GM12875 (cell line): Measurements from ENCODE around the gene RLF.

Experiments used
- H3K4me3 ChIP-seq: one replicate; pipeline ENCODE4 v1.5.1; 2011; ENCODE audit warnings: low read depth, low read length, control low read depth
- CTCF ChIP-seq: IDR thresholded peaks from 2 replicates; pipeline ENCODE4 v1.5.1; 2011; ENCODE audit warnings: low read depth, mild to moderate bottlenecking, control low read depth, inconsistent platforms, low read length, moderate library complexity, borderline replicate concordance; ENCODE audit not compliant: insufficient read depth

The RLF gene

GRCh38 chr1:40151457-40152079 is 9.6 kb upstream of the RLF start:
- H3K4me3 ChIP-seq, result no peak overlapping the region
- no peak for TF ChIP-seq CTCF

DNA sequence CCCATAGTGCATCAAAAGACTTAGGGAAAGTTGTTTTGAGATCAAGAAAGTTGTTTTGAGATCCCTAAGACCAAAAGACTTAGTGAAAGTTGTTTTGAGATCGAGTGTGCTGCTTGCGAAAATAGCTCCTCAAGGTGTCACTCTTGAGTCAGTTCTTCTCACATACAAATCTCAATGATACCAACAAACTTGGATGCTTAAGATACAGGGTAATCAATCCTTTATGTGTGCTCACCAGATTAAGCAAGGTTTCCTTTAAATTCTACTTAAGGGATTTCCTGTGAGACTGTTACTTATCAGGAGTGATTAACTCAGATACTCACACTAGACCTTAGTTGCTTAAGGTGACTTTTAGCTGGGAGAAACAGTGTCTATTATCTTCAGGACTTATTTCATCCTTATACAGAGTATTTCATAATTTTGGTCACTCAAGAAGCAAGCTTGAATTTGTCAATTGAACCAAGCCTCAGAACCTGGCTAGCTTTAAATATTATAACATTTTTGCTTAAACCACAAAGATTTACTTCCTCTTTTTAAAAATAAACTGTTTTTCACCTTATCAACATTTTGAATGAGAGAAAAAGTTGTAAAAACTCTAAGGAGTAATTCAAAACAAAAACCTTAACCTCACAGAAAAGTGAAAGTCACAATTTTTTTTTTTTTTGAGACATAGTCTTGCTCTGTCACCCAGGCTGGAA is 8.0 kb upstream of the RLF start:
- H3K4me3 ChIP-seq, result peak overlapping the region; percentile 16
- peak; percentile 57 for TF ChIP-seq CTCF

DNA sequence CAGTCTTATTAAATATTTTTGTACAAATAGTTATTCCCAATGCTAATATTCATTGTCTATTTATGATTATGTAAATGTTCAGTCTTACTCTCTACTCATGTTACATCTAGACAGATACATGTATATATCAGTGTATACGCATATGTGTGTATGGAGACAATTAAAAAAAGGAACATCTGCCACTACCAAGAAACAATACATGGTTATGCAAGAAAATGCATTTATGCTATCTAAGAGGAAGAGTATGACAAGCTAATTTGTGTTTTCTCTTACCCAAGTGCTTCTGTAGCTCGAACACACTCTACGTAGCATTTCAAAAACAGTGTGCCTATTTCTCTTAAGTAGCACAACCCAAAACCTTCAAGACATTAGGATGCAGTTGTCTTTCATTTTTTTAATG is 6.1 kb upstream of the RLF start:
- TF ChIP-seq CTCF, result no peak

DNA sequence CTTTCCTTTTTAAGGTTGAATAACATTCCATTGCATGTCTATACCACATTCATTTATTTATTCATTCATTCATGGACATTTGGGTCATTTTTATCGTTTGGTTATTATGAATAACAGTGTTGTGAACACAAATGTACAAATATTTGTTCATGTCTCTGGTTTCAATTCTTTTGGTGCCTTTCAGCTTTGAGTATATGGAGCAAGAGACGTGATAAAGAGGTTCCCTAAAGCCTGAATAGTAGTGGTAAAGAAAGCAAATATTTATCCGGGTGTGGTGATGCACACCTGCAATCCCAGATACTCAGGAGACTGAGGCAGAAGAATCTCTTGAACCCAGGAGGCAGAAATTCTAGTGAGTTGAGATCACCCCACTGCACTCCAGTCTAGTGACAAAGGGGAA is 5.3 kb upstream of the RLF start:
- no peak overlapping the region for H3K4me3 ChIP-seq
- TF ChIP-seq CTCF, result no peak

More for the DNA sequence above, 6.1 kb upstream of the RLF start:
- no peak overlapping the region for H3K4me3 ChIP-seq

GRCh38 chr1:40160806-40161124 is 422 bp upstream of the RLF start:
- no peak for TF ChIP-seq CTCF
- peak overlapping the region; percentile 97 for H3K4me3 ChIP-seq

DNA sequence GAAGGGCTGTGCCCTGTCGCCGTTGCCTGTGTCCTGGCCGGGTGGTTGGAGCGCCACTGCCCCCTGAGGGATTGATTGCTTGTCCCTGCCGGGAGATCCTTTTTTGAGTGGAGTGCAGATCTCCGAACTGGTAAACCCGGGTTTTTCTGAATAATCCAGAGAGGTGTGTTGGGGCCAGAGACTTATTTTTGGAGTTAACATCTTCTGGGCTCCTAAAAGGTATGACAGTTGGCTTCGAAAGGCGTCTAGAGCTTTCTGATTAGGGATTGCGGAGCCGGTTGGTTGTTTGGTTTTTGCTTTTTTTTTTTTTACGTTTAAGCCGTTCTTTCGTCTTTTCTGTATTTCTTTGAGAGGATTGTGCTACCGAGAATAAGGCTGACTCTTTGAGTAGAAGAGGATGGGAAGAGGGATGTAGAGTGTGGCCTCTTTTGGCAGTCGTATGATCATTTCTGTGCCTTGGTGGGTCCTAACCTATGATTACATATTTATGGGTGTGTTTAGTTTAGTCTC is 756 bp downstream of the RLF start:
- peak overlapping the region; percentile 97 for H3K4me3 ChIP-seq
- TF ChIP-seq CTCF, result no peak
